NCI-H748 (cell line): ENCODE measurements around the gene CCDC33.
"Not testable (repeated sequence)": the region's sequence is repeated elsewhere in the genome, so short reads cannot be mapped to it uniquely, and the experiment has no call there.

ENCODE experiments used
- DNase-seq: peaks from one replicate; lab custom pipeline; 2025; ENCODE audit not compliant: unreplicated experiment; lab: John Stamatoyannopoulos, UW

Gene CCDC33

GRCh38 chr15:74332611-74333010, 96.5 kb downstream of the CCDC33 start:
- no peak for DNase-seq

- DNase-seq, result no peak
Observed at GRCh38 chr15:74333093-74333492, 97.0 kb downstream of the CCDC33 start.

DNA sequence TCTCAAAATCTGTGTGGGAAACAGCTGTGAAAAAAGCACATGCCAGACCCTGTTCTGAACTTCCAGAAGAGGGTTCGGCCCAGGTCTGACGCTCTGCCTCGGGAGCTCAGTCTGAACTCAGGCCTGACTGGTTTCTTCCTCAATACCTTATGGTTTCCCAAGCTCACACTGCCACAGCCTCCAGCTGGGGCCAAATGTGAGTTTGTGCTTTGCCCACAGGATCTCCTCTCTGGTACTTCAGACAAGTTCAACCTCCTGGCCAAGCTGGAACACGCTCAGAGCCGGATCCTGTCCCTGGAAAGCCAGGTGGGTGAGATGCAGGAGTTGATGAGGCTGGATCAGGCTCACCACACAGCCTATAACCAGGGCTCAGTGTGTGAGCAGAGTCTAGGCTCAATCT, 97.5 kb downstream of the CCDC33 start:
- no peak for DNase-seq

- DNase-seq, result no peak
Observed at GRCh38 chr15:74334127-74334526, 98.0 kb downstream of the CCDC33 start.

DNA sequence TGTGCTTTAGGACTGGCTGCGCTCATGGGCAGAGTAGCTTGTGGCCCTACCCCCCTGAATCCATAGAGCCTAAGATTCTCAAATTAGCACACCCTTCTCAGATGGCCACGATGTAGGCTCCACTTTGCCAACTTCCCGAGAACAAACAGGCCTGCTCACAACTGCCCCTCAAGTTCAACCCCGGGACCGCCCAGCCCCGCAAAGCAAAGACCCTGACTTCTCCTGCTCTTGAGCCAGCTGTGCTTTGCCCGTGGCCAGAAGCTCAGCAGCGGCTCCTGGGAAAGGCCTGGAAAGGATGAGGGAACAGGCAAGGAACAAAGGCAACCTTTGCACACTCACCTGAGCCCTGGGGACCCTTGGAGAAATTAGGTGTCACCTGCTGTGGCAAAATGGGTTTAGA, 99.3 kb downstream of the CCDC33 start:
- DNase-seq, result no peak

DNA sequence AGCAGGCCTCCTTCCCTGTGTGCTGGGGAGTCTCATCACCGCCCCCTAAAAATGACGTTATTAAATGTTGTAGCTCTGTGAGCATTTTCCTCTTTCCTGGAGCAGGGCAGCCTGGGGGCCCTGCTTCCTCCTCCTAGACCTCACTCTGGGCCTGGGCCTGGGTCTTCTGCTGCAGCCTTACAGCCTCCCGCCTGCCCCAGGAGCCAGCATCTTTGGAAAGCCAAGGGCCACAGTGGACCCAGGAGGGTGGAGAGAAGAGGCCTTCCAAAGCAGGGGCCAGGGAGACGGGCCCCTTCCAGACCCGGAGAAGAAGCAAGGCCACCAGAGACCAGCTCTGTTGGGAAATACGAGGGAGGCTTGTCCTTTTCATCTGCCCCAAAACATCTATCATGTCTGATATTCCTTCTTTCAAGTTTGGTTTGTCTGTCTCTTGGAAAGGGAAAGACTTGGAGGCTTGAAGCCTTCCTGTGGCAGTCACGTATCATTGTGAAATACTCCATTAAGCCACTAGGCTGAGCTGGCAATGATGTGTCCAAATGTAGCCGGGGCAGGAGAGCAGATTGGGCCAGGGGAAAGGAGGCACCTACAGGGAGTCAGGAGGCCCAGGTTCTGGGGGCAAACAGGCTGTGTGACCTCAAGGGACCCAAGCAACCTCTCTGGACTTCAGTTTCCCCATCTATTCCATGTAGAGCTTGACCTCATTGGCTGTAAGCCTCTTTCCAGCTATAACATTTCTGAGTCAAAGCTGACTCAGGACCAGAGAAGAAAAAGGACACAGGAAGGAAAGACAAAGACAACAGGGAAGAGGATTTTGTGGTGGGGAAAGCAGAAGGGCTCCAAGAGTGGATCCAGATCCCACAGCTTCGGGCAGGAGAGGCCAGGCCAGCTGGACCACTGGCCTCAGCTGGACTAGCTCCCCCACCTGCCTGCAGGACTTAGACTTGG, 100.2 kb downstream of the CCDC33 start:
- DNase-seq, result no peak

- no peak for DNase-seq
Observed at GRCh38 chr15:74337146-74337545, 101.0 kb downstream of the CCDC33 start.

DNA sequence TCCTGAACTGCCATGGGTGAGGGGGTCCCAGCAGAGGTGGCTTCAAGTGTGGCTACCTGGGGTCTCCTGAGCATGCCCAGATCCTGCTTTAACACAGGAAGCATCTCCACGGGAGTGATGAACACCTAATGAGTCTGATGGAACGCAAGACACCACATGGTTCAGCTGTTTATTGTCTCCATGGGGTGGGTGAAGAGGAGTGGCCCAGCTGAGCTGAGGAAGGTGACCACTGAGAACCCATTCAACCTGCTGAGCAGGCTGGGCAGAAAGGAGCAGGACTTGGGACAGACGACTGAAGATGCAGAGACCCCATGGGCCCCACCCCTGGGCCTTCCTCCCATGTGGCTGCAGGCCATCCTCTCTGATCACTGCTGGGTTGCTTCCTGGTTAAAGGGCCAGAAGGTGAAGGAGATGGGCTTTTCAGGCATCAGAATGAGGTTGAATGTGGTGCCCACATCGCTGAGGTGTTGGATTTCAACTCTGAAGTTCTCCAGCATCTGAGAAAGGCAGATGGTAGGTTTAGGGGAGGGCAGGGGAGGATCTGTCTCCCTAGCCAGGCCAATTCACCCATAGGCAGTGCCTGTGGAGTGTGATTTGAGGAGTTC, 101.6 kb downstream of the CCDC33 start:
- DNase-seq, result no peak

GRCh38 chr15:74338676-74339075, 102.5 kb downstream of the CCDC33 start:
- DNase-seq, result no peak

DNA sequence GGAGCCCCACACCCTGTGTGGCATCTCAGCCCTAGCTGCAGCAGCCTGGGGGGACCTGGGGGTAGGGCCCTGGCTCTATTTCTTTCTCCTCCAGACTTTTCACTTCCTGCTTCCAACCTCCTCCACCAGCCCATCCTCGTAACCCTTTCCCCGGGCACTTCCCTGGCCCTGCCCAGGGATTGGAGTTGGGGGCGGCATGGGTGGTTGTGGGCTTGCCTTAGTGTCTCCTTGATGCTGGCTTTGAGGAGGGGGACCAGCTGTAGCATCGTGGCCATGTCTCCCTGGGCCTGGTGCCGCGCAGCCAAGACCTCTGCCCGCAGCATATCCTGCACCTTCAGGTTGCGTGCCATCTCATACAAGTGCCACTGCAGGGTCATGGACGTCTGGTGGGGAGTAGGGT, 103.2 kb downstream of the CCDC33 start:
- DNase-seq, result no peak

DNA sequence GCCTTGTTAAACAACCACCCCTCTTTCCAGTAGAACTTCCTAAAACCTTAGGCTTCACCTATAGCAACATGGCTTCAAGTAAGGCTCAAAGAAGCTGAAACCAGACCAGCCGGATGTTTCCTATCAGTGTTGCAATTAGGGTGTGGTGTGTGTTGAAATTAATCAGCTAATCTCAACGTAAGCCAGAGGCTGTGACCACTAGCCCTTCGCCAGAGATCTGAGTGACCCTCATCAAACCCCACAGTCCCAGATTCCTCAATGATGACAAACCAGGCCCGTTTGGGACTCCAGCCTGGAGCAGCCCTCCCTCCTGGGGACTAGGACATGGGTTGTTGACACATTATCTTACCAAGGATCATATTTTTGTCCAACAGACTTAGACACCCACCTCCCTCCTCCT, 104.0 kb downstream of the CCDC33 start:
- DNase-seq, result no peak

DNA sequence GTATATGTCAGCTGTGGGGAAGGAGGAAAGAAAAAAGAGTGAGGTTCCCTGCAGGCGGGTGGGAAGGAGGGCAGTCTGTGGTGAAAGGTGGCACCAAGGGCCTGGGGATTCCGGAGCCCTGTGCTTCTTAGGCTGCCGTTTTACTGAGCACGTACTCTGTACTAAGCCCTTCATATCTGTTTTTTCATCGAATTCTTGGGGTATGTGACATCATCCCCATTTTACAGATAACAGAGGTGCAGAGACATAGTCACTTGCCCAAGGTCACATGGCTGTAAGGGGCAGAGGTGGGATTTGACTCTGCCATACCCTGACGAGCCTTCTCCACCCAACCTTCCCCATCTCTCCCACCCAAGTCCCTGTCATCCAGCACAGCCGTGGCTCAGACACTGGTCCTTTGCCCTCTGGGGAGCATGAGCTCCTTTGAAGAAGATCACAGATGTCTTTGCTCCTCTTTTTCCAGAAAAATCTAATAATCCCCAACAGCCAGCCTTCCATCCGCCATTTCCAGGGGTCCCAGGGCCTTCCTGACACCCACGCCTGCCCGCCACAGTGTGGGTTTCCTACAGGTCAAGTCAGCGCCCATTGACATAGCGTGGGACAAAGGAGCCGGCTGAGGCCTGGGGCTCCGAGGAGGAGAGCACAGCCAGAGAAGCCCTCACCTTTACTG, 107.1 kb downstream of the CCDC33 start:
- no peak for DNase-seq

- DNase-seq, result no peak
Observed at GRCh38 chr15:74343797-74344127, 107.6 kb downstream of the CCDC33 start.

GRCh38 chr15:74345051-74345450, 108.9 kb downstream of the CCDC33 start:
- DNase-seq, result no peak

GRCh38 chr15:74347757-74348250, 111.7 kb downstream of the CCDC33 start:
- DNase-seq, result no peak

GRCh38 chr15:74349241-74349778, 113.2 kb downstream of the CCDC33 start:
- DNase-seq, result no peak

GRCh38 chr15:74350295-74351275, 114.5 kb downstream of the CCDC33 start:
- DNase-seq, result no peak

GRCh38 chr15:74351670-74352069, 115.5 kb downstream of the CCDC33 start:
- no peak for DNase-seq

DNA sequence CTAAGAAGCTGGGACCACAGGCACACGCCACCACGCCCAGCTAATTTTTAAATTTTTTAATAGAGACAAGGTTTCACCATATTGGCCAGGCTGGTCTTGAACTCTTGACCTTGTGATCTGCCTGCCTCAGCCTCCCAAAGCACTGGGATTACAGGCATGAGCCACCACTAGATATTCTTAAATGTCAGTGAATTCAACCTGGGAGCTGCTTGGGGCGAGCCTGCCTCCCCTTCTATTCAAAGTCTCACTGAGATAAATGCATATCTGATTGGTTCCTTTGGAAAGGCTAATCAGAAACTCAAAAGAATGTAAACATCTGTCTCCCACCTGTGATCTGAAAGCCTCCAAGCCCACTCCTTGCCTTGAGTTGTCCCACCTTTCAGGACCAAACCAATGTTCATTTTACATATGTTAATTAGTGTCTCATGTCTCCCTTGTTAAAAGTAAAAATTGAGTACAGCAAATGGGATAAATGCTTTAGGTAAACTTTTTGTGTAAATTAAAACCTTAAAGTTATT, 116.3 kb downstream of the CCDC33 start:
- DNase-seq, result no peak

DNA sequence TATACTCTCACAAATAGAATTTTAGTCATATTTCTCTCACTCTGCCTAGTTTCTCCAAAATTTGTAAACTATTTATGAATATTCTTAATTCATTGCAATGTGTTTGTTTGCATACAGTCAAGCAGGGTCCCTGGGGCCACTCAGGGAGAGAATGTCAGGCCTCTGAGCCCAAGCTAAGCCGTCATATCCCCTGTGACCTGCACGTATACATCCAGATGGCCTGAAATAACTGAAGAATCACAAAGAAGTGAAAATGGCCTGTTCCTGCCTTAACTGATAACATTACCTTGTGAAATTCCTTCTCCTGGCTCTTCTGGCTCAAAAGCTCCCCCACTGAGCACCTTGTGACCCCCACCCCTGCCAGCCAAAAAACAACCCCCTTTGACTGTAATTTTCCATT, 117.9 kb downstream of the CCDC33 start:
- not testable (repeated sequence) for DNase-seq
